ENCODE data around the gene SDR42E2. TPM values are rescaled to one million over a fixed set of nuclear protein-coding genes. Genes with fewer than 3 reads are reported as not detected.
A peak's percentile ranks its signal among the peaks of the same experiment; 100 is the strongest.
"Not testable (repeated sequence)": the region's sequence is repeated elsewhere in the genome, so short reads cannot be mapped to it uniquely, and the experiment has no call there.

The SDR42E2 gene
- total RNA-seq, 1 donor from 2014 or later = not detected

- no peak for DNase-seq (ENCODE audit: low read depth)
Observed at GRCh38 chr16:22191532-22192260, 29.4 kb downstream of the SDR42E2 start.

GRCh38 chr16:22192261-22193062 lies 30.2 kb downstream of the SDR42E2 start:
- DNase-seq (ENCODE audit: low read depth) = peak; percentile 86

DNA sequence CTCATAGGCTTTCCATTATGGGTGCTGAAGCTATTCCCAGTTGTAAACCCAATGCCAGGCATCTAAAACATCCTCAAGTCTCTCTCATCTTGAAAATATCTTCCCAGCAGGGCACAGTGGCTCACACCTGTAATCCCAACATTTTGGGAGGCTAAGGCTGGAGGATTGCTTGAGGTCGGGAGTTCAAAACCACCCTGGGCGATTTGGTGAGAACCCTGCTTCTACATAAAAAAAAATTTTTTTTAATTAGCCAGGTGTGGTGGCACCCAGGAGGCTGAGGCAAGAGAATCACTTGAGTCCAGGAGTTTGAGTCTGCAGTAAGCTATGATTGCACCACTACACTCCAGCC lies 30.7 kb downstream of the SDR42E2 start:
- no peak for DNase-seq (ENCODE audit: low read depth)

DNA sequence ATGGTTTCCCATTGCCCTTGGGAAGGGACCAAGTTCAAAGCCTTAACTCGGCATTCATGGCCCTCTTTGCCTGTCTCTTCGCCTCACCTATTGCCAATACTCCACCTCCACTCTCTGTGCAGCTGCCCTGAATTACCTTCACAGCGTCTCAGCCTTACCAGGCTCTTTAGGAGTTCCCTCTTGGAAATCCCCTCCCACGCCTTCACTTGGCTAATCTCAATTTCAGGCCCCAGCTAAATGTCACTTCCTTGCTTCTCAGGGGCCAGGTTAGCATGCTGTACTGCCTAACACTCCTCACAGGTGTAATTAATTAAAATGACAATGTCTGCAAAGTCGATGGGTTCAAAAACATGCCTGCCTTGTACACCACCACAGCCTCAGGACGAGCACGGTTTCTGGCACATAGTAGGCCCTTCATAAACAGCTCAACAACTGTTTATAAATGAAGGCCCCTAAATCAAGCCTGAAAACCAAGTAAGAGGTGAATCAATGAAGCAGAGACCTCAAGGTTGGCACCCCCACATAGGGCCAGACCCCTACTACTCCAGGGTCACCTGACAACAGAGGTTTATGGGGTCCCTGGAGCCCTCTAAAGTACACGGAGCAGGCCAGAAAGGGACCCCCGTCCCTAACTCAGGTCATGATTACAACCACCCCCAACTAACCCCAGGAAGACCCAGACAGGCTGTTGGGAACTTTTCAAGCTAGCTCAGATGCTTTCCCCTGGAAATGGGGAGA lies 32.6 kb downstream of the SDR42E2 start:
- DNase-seq (ENCODE audit: low read depth) = no peak

DNA sequence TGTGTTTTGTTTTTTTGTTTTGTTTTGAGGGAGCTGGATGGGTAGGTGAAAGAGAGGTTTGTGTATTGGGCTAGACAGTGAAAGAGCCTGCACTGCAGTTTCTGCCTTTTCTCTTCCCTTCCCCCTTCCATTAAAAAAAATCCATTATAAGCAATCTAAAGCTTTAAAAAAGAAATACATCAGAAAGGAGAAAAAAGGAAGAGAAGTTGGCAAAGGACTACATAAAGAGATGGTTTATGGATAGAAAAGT lies 33.1 kb downstream of the SDR42E2 start:
- no peak for DNase-seq (ENCODE audit: low read depth)

DNA sequence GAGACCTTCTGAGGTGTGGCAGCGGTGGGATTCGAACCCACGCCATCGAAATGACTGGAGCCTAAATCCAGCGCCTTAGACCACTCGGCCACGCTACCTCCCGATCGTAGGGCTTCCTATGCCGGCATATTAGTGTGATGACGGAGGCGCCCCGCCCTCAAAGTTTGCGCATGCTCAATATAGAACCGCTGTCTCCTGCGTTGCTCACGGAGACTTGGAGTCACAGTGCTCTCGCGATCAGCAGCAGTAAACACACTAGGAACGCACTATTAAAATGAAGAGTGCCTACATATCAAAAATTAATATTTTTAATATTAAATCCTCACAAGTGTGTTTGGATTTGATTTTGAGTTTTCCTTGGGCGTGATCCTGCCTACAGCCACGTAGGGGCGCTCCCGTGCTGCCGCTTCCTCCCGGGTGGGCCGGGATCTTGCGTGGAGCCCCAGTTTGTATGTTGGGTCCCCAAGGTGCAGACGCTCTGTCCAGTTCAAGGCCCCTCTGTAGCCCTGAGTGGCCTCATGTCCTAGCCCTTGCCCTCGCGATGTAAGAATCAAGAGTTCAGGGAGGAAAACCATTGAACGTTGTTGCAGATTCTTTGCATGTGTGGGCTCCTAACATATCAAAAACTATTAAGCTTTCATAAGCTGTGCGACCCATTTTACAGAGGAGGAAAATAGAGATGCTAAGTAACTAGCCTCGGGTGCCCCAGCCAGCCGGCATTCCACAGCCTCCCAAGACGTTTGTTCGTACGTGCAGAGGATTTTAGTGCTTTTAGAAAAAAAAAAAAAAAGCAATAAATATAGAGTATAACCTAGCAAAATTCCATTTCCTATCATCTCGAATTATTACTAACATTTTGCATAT lies 33.6 kb downstream of the SDR42E2 start:
- peak; percentile 78 for DNase-seq (ENCODE audit: low read depth)

DNA sequence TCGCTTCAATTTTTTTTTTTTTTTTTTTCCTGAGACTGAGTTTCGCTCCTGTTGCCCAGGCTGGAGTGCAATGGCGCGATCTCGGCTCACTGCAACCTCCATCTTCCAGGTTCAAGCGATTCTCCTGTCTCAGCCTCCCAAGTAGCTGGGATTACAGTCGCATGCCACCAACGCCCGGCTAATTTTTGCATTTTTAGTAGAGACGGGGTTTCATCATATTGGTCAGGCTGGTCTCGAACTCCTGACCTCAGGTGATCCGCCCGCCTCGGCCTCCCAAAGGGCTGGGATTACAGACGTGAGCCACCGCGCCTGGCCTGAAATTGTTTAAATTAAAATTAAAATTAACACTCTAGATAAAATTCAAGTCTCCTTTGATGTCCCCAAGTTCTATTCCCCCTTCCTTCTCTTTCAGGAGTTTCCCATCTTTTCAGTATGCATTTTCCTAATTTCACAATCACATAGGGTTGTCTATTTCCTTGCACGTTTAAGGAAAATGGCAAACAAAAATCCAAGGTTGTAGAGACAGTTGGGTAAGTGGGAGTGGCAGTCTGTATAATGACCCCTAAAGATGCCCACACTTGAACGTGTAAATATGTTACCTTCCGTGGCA lies 34.4 kb downstream of the SDR42E2 start:
- DNase-seq (ENCODE audit: low read depth) = not testable (repeated sequence)

DNA sequence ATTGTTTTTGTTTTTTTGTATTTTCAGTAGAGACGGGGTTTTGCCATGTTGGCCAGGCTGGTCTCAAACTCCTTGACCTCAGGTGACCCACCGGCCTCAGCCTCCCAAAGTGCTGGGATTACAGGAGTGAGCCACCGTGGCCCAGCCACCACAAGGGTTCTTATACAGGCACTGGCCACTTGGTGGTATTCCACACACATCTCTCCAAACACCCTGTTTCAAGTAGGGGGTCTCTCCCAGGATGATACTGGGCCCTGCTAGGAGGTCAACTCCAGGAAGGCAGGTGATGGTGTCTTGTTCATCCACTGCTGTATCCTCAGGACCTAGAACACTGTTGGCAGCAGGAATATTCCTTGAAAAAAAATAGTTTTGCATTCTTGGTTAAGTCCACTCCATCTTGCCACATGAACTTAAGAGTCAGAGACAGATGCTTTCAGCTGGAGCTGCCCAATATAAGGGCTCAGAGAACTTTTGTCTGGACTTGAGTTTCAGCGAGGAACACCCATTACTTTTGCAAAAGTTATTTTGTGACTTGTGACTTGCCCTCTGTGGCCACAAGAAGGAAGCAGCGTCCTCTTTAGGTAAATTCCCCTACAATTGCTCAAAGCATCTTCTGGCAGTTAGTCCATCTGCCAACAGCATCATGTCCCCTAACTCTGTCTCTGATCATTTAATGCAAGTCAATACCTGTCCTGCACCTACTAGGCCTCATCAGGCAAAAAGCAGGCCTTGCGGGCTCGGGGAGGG lies 36.4 kb downstream of the SDR42E2 start:
- DNase-seq (ENCODE audit: low read depth) = no peak

- DNase-seq (ENCODE audit: low read depth) = no peak
Observed at GRCh38 chr16:22202261-22202637, 39.9 kb downstream of the SDR42E2 start.

- no peak for DNase-seq (ENCODE audit: low read depth)
Observed at GRCh38 chr16:22203091-22203490, 40.8 kb downstream of the SDR42E2 start.

DNA sequence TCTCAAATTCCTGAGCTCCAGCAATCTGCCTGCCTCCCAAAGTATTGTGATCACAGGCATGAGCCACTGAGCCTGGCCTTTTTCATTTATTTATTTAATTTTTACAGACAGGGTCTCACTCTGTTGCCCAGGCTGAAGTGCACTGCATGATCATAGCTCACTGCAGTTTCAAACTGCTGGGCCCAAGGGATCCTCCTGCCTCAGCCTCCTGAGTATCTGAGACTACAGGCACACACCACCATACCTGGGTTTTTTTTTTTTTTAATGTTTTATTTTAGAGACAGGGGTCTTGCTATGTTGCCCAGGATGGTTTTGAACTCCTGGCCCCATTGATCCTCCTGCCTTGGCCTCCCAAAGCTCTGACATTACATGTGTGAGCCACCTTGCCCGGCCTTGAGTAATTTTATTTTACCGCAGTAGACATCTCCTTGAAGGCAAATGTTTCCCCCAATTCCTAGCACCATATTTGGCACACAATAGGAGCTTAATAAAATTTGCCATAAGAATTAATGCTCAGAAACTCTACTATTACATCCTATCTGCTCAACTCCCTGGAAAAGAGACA lies 41.9 kb downstream of the SDR42E2 start:
- no peak for DNase-seq (ENCODE audit: low read depth)

- no peak for DNase-seq (ENCODE audit: low read depth)
Observed at GRCh38 chr16:22205577-22206012, 43.3 kb downstream of the SDR42E2 start.

GRCh38 chr16:22206013-22206841 lies 43.9 kb downstream of the SDR42E2 start, which contains the start of gene EEF2K:
EEF2K (plus strand) TSS chr16:22206278; CDS start chr16:22225730, 19,452 bp downstream.
- DNase-seq (ENCODE audit: low read depth) = peak; percentile 88

DNA sequence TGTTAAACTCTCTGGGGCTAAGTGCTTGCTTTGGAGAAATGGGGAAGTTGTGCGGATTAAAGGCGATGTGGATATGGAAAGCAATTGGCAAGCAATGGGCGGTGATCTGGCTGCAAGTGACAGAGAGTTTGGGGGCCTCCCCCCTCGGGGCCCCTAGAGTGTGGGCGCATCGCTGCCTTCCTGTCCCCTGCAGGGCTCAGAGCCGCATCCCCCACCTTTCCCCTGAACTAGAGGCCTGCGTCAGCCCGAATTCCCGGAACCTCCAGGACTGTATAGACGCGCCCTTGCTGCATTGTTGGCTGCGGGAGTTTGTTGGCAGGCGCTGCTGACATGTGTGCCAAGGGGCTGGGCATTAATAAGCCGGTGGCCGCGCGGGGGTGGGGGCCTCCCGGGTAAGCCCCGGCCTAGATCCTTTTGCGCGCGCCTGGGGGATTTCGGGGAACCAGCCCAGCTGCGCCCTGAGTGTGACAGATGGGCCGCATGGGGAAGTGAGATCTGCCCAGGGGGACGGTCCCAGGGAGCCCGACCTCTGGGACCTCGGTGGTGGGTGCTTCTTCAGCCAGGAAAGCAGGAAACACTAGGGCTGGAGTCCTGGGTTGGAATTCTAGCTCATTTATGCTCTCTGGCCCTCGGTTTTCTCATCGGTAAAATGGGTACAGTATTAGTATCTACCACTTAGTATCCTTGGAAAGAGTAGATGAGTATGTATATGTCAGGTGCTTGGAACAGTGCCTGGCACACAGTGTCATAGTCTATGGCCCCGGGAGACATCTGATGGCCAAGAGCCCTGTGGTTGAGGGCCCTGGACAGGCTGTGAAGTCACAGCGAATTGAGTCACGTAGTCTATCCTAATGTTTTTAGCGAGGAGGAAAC lies 44.8 kb downstream of the SDR42E2 start:
- DNase-seq (ENCODE audit: low read depth) = no peak

GRCh38 chr16:22207715-22208360 lies 45.5 kb downstream of the SDR42E2 start:
- no peak for DNase-seq (ENCODE audit: low read depth)

DNA sequence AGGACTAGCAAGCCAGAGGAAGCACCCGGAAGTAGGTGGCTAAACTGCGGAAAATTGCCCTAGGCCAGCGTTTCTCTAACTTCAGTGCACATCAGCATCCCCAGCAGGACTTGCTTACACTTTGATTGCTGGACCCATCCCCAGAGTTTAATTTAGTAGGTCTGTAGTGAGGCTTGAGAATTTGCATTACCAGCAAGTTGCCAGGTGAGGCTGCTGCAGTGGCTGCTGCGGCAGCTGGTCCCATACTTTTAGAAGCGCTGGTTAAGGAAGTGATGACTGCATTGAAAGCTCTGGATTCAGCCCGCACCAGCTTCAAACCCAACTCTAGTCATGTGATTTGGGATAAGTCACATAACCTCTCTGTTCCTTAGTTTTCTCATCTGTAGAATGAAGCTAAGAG lies 48.0 kb downstream of the SDR42E2 start:
- DNase-seq (ENCODE audit: low read depth) = no peak

- DNase-seq (ENCODE audit: low read depth) = no peak
Observed at GRCh38 chr16:22210854-22211253, 48.5 kb downstream of the SDR42E2 start.

- no peak for DNase-seq (ENCODE audit: low read depth)
Observed at GRCh38 chr16:22213236-22213635, 50.9 kb downstream of the SDR42E2 start.
